Stomach (tissue), 9 donors: ENCODE results near the gene HLA-DOB. TPM values are rescaled to one million over a fixed set of nuclear protein-coding genes. Genes with fewer than 3 reads are reported as not detected.
A peak's percentile ranks its signal among the peaks of the same experiment; 100 is the strongest.

ENCODE experiments used
- DNase-seq, 2 donors: peaks; one replicate each; pipeline versions ENCODE4 v3.0.0 to v3.0.0-alpha.2; 2013 to 2019
- H3K27ac ChIP-seq, 5 donors: fragments of 200-600 bp in 4 of 5; sonication (generic) in 4 of 5; one replicate each; pipeline ENCODE4 v1.5.1; 2013 to 2019; ENCODE audit warnings: mild to moderate bottlenecking in 1 of 5, moderate library complexity in 1 of 5
- H3K27me3 ChIP-seq, 3 donors: fragments of 200-600 bp; sonication (generic); one replicate each; pipeline ENCODE4 v1.5.1; 2017 to 2019; ENCODE audit warnings: mixed run types in 1 of 3
- H3K36me3 ChIP-seq, 4 donors: fragments of 200-600 bp; sonication (generic); 1 replicate in 3 of 4; 2 replicates in 1 of 4; pipeline ENCODE4 v1.5.1; 2016 to 2019
- H3K4me1 ChIP-seq, 4 donors: fragments of 200-600 bp; sonication (generic); one replicate each; pipeline ENCODE4 v1.5.1; 2016 to 2019
- H3K4me3 ChIP-seq, 4 donors: fragments of 200-600 bp; sonication (generic) in 3 of 4; one replicate each; pipeline ENCODE4 v1.5.1; 2016 to 2019; ENCODE audit warnings: mild to moderate bottlenecking in 1 of 4
- H3K9me3 ChIP-seq, 4 donors: fragments of 200-600 bp; sonication (generic); one replicate each; pipeline ENCODE4 v1.5.1; 2016 to 2019
- CTCF ChIP-seq, 7 experiments: fragments of 450-650 bp in 4 of 7; fragments of 200-600 bp in 3 of 7; sonication (generic) in 3 of 7; IDR thresholded peaks; one replicate each; pipeline ENCODE4 v1.5.1; 2016 to 2019; ENCODE audit warnings: antibody characterized with exemption in 7 of 7, control low read depth in 2 of 7, mild to moderate bottlenecking in 1 of 7
- EP300 ChIP-seq: sonication (generic); formaldehyde crosslinking; IDR thresholded peaks from one replicate; pipeline ENCODE4 v1.6.1; 2017; ENCODE audit warnings: antibody characterized with exemption
- POLR2A ChIP-seq, 4 donors: fragments of 450-650 bp; IDR thresholded peaks; one replicate each; pipeline ENCODE4 v1.6.1; 2016; ENCODE audit warnings: antibody characterized with exemption in 4 of 4, control low read depth in 2 of 4, mild to moderate bottlenecking in 1 of 4, moderate library complexity in 1 of 4
- POLR2AphosphoS5 ChIP-seq, 3 donors: sonication (generic); formaldehyde crosslinking; IDR thresholded peaks; one replicate each; pipeline ENCODE4 v1.6.1; 2016; ENCODE audit warnings: antibody characterized with exemption in 3 of 3
- WGBS, 5 donors: extraction: QIAGEN DNeasy Blood & Tissue Kit in 3 of 5; methylation state at CpG; one replicate each; pipeline versions ENCODE4 v1.1.5 to v1.1.7; 2013 to 2018; 5-methylcytosine and 5-hydroxymethylcytosine counted together
- intact Hi-C: fragments of 100-400 bp; cut with DNase I; formaldehyde crosslinking; loops from one replicate; pipeline ENCODE4 v1.15.1; 2023; ENCODE audit warnings: low total_unique reads
- polyA plus RNA-seq, 3 donors: library from polyadenylated mRNA; stranded (reverse); fragments of 200-250 nt; gene quantifications; one replicate each; pipeline ENCODE4 v1.2.3, GENCODE V29; 2013
- total RNA-seq, 5 donors: library from RNA; depleted of rRNA; stranded (reverse); fragments of >200 nt; gene quantifications; one replicate each; pipeline versions ENCODE4 v1.1.0 to v1.2.3, GENCODE V29; 2014 to 2016
- donor health status: healthy with polysubstance abuse.
- donor health status: Bipolar disorder and iron deficiency.
- donor health status: healthy.

HLA-DOB gene
- total and polyA plus RNA-seq, 8 donors: 0.81 to 62.9 (median 2.1) TPM; not detected in 2

GRCh38 chr6:32858194-32858593 lies 41.4 kb upstream of the HLA-DOB start:
- intact Hi-C loops: no loop called here
- no peak for DNase-seq
- Histone ChIP-seq H3K9me3 (no peaks in the 10 kb centered on the region), H3K36me3 (peaks cover 7 to 47% (median 36%) of the 10 kb centered on the region in 4 donors), H3K4me1 (peaks cover 6 to 25% (median 19%) of the 10 kb centered on the region in 4 donors), H3K27me3 (no peaks in the 10 kb centered on the region), H3K27ac (no peak overlapping the region), H3K4me3 (no peak overlapping the region)
- 88 to 92% (median 88%) methylated on average over 5 of the region's 5 CpGs for WGBS, 5 donors
- TF ChIP-seq POLR2A (IDR thresholded peaks at IDR 0.05) (no peak), CTCF (IDR thresholded peaks at IDR 0.05) (no peak), EP300 (no peak), POLR2AphosphoS5 (IDR thresholded peaks at IDR 0.05) (no peak)

DNA sequence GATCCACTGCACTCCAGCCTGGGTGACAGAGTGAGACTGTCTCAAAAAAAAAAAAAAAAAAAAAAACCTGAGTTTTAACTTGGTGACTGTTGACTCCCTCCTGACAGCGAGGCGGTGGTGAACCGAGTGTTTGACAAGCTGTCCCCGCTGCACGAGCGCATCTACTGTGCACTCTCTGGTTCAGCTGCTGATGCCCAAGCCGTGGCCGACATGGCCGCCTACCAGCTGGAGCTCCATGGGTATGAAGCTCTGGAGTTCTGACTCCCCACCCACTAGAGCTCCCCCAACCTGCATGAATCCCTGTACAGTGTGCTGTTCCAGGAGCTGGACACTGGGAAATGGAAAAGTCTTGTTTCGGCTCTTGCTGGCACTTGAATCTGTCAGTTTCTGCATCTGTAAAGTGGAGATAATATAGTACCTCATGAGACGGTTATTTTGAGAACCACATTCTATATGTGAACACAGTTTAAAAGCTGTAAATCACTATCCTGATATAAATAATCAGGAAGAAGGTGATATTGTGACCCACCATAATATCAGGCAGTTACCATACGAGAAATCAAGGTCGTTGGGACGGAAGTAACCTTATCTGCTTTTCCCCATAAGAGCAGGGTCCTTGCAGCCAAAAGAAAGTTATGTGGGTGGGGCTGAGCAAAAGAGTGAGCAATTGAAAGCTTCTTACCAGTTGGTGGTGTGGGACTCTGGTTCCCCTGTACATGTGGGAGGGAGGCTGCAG lies 40.5 kb upstream of the HLA-DOB start:
- Histone ChIP-seq H3K9me3 (no peaks in the 10 kb centered on the region), H3K27me3 (no peaks in the 10 kb centered on the region), H3K4me3 (no peak overlapping the region), H3K4me1 (peaks cover 9 to 27% (median 24%) of the 10 kb centered on the region in 4 donors), H3K27ac (no peak overlapping the region), H3K36me3 (peaks cover 7 to 47% (median 36%) of the 10 kb centered on the region in 4 donors)
- TF ChIP-seq CTCF (IDR thresholded peaks at IDR 0.05) (no peak), EP300 (no peak), POLR2A (IDR thresholded peaks at IDR 0.05) (no peak), POLR2AphosphoS5 (IDR thresholded peaks at IDR 0.05) (no peak)
- intact Hi-C loops: no loop called here
- 78 to 87% (median 85%) methylated on average over 14 of the region's 14 CpGs for WGBS, 5 donors
- DNase-seq: no peak

DNA sequence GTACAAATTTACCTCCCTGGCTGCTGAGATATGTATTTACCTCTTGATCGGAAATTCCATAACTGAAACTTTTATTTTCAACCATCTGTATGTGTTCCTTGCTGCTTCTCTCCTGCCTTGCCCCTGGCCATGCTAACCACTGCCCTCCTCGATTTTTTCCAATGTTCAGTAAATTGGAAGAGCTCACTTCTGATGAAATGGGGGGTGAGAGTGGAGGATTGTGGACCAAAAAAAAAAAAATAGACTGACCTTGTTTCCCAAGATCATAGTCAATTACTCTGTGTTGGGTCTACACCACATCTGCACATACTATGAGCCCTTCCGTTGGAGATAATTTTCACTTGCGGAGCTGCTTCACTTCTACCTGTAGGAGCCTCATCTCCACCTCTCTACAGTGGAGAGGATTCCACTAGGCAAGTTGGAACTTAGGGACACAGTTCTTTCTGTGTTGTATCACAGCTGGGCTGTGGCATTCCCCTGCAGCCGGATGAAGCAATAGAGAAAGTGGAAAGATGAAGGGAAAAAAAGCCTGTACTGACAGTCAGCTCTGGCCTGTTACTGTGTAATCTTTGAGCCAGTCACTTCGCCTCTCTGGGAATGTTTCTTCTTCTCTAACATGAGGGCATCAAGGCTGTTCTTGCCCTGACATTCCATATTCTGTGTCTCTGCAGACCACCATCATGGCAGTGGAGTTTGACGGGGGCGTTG lies 38.8 kb upstream of the HLA-DOB start:
- peak overlapping the region in 2 of 4 donors; percentile 76 to 87 for H3K4me3 ChIP-seq
- no peaks in the 10 kb centered on the region for H3K27me3 ChIP-seq
- intact Hi-C loops: no loop called here
- peaks cover 19 to 44% (median 39%) of the 10 kb centered on the region in 4 donors for H3K4me1 ChIP-seq
- H3K9me3 ChIP-seq: no peaks in the 10 kb centered on the region
- WGBS, 5 donors: 79 to 82% (median 80%) methylated on average over 8 of the region's 8 CpGs
- peaks cover 11 to 62% (median 44%) of the 10 kb centered on the region in 4 donors for H3K36me3 ChIP-seq
- no peak for DNase-seq
- TF ChIP-seq POLR2AphosphoS5 (IDR thresholded peaks at IDR 0.05): no peak
- TF ChIP-seq POLR2A (IDR thresholded peaks at IDR 0.05): no peak
- no peak for TF ChIP-seq CTCF (IDR thresholded peaks at IDR 0.05)
- no peak for TF ChIP-seq EP300
- H3K27ac ChIP-seq: peak overlapping the region in 3 of 5 donors; percentile 97 to 99 (median 99)

- intact Hi-C loops: no loop called here
- H3K4me1 ChIP-seq: peaks cover 19 to 54% (median 42%) of the 10 kb centered on the region in 4 donors
- WGBS, 5 donors: 11 to 17% (median 15%) methylated on average over 23 to 24 of the region's 24 CpGs
- H3K36me3 ChIP-seq: peaks cover 18 to 62% (median 48%) of the 10 kb centered on the region in 4 donors
- no peaks in the 10 kb centered on the region for H3K27me3 ChIP-seq
- peak; percentile 59 to 77 for DNase-seq
- H3K9me3 ChIP-seq: no peaks in the 10 kb centered on the region
- peak overlapping the region; percentile 90 to 99 (median 99) for H3K27ac ChIP-seq
- H3K4me3 ChIP-seq: peak overlapping the region; percentile 58 to 94 (median 82)
- TF ChIP-seq EP300 (no peak), POLR2A (IDR thresholded peaks at IDR 0.05) (no peak), POLR2AphosphoS5 (IDR thresholded peaks at IDR 0.05) (no peak), CTCF (IDR thresholded peaks at IDR 0.05) (no peak)
Measured at GRCh38 chr6:32854376-32855178, 37.8 kb upstream of the HLA-DOB start.
